T follicular helper cell (primary cell): ENCODE measurements around the gene TRIM59.
"Not testable (repeated sequence)": the region's sequence is repeated elsewhere in the genome, so short reads cannot be mapped to it uniquely, and the experiment has no call there.

ENCODE experiments used
- DNase-seq: peaks from one replicate; pipeline ENCODE4 v3.0.0-alpha.2; 2020; ENCODE audit warnings: low read depth

TRIM59 gene

GRCh38 chr3:160455846-160456245 lies 6.3 kb upstream of the TRIM59 start:
- no peak for DNase-seq

GRCh38 chr3:160454995-160455394 lies 5.4 kb upstream of the TRIM59 start:
- no peak for DNase-seq

- not testable (repeated sequence) for DNase-seq
Measured at GRCh38 chr3:160452251-160452650, 2.7 kb upstream of the TRIM59 start.

- no peak for DNase-seq
Measured at GRCh38 chr3:160451602-160452001, 2.0 kb upstream of the TRIM59 start.

DNA sequence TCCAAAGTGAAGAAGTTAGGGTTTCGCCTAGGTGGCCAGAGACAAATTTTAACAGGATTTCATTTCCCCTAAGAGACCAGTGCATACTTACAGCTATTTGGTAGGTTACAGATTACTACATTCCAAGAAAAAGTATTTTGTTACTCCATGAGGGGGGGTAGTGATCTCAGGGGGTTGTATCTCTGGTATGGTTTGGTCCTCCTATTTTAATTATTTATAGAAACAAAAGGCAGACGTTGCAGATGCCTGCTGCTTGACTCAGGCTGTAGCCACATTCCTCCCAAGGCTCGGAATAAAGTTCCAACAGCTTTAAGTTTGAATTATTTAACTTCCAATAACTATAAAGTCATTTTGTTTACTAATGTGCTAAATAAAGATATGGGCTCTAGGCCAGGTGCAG lies 1.3 kb upstream of the TRIM59 start:
- no peak for DNase-seq

DNA sequence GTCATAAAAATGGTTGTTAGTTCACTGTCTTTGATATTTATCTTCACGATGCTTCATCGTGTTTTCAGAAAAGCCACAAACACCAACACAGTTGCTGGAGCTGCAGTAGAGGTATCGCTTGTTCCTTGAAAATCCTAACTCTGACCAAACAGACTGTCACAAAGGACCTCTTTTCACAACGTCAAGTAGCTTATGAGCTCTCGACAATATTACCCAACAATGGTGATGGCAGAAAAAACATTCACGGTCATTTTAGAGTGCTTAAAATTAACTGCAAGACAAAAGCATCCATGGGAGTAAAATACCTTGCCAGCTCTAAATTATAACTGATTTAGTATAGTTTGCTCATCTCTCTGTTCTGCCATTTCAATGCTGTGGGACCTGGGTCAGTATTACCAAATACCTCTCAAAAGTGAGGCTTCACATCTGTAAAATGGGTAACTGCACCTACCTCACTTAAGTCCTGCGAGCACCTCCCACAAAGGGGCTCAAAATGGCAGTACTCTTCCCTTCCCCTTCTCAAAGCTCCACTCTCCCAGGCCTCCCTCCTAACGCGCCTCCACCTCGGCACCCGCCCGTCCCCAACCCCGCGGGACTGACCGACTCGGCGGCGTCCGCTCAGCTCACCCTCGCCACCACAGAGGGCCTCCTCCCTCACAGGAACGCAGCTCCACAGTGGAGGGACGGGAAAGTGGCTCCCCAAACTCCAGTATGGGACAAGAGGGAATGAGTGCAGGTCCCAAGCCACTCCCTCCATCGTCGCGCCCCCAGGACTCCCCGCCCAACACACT lies 546 bp downstream of the TRIM59 start:
- DNase-seq = peak; percentile 15

- no peak for DNase-seq
Measured at GRCh38 chr3:160447544-160447943, 2.0 kb downstream of the TRIM59 start.

DNA sequence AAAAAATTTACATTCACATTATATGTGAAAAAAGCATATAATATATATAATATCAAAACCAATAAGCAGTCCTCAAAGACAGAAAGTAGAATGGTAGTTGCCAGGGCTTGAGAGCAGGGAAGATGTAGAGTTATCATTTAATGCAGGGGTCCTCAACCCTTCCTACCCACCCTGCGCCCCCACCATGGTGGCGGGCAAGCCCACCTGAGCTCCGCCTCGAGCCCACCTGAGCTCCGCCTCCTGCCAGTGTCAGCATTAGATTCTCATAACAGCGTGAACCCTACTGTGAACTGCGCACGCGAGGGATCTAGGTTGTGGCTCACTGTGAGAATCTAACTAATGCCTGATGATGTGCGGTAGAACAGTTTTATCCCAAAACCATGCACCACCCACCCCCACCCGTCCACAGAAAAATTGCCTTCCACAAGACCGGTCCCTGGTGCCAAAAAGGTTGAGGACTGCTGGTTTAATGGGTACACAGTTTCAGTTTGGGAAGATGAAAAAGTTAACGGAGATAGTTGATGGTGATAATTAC lies 3.0 kb downstream of the TRIM59 start:
- DNase-seq = no peak

GRCh38 chr3:160445854-160446253 lies 3.7 kb downstream of the TRIM59 start:
- no peak for DNase-seq

- DNase-seq = no peak
Measured at GRCh38 chr3:160444411-160444810, 5.2 kb downstream of the TRIM59 start.

DNA sequence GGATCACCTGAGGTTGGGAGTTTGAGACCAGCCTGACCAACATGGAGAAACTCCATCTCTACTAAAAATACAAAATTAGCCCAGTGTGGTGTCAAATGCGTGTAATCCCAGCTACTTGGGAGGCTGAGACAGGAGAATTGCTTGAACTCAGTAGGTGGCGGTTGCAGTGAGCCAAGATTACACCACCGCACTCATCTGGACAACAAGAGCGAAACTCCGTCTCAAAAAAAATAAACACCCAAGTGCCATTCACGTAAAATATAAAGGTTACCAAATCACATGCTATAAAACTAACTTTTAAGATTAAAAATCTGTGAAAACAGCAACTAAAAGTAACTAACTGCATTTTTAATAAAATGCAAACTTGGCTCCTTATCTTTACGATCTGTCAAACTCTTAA lies 8.9 kb downstream of the TRIM59 start:
- DNase-seq = no peak

DNA sequence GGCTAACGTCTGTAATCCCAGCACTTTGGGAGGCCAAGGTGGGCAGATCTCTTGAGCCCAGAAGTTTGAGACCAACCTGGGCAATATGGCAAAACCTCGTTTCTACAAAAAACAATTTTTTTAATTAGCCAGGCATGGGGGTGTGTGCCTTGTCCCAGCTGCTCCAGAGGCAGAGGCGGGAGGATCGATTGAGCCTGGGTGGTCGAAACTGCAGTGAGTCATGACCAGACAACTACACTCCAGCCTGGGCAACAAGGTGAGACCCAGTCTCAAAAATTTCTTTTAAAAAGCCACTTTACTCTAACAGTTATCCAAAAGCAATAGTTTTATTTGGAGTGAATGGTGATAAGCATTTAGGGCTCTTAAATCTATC lies 12.5 kb downstream of the TRIM59 start:
- no peak for DNase-seq

DNA sequence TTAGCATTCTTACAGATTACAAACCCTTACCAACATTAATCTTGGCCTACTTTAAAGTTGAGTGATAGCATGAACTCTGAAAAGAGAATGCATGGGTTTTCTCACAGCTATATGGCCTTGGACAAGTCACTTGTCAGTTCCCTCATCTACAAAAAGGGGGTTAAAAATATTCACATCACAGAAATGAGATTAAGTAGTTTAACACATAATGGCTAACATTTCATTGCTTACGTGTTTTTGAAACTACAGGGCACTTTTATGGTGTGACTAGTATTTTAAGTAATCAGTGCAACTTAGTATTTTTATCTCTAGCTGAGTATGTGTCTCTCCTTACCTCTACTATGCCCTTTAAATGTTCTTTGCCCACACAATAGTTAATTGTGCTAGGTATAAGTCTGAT lies 13.8 kb downstream of the TRIM59 start:
- no peak for DNase-seq

DNA sequence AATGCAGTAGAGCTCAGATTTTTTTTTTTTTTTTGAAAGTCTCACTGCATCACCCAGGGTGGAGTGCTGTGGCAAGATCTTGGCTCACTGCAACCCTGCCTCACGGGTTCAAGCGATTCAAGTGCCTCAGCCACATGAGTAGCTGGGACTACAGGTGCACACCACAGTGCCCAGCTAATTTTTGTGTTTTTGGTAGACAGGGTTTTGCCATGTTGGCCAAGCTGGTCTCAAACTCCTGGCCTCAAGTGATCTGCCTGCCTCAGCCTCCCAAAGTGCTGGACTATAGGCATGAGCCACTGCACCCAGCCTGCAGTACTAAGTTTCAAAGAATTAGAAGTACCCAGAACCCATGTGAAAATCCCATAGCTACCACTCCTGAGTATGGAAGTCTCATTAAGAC lies 14.5 kb downstream of the TRIM59 start:
- no peak for DNase-seq

GRCh38 chr3:160434071-160434470 lies 15.5 kb downstream of the TRIM59 start:
- DNase-seq = no peak

GRCh38 chr3:160427832-160428424 lies 21.7 kb downstream of the TRIM59 start:
- no peak for DNase-seq

DNA sequence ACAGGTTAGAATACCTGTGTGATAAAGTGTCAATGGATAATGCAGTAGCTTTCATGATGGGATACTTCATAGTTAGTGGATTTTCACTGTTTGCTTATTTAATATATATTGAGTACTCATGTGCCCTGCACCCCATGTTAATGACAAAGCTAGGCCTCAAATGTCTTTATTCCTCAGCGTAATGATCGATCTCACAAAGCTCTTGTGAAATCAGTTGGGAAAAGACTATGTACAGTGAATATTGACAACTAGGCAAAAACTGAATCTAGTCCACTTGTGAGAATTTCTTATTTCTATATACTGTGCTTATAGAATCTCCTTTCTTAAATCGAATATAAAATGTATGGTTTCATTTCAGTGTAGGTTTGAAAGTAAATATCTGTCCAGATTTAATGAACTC lies 32.3 kb downstream of the TRIM59 start:
- DNase-seq = no peak

DNA sequence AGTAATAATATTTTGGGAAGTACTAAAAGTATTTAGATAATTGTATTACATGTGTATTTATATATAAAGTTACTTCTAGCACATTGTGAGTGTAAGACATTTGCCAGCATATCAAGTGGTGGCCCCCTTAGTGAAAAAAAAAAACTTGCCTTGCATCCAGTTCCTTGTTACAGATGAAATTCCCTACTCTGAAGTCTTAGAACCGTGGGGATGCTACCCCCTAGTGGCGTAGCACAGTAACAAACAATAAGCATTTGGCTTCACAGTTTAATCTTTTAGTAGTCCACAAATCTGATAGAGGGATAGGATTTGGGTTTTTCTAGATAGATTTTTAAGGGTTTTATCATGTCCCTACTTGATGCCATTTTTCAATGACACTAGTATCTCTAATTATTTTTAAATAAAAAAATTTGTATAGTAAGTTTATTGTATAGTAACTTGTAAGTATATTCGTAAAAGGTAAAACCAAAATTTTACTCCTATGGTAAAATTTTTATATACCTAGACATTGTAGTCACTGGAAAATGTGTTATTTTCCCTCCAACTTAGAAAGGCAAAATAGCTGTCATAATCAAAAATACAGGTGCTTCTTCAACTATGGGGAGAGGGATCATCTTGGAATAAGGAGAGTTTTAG lies 35.9 kb downstream of the TRIM59 start:
- DNase-seq = peak; percentile 53

GRCh38 chr3:160412477-160412876 lies 37.1 kb downstream of the TRIM59 start:
- no peak for DNase-seq

GRCh38 chr3:160409812-160410610 lies 39.6 kb downstream of the TRIM59 start:
- DNase-seq = no peak

DNA sequence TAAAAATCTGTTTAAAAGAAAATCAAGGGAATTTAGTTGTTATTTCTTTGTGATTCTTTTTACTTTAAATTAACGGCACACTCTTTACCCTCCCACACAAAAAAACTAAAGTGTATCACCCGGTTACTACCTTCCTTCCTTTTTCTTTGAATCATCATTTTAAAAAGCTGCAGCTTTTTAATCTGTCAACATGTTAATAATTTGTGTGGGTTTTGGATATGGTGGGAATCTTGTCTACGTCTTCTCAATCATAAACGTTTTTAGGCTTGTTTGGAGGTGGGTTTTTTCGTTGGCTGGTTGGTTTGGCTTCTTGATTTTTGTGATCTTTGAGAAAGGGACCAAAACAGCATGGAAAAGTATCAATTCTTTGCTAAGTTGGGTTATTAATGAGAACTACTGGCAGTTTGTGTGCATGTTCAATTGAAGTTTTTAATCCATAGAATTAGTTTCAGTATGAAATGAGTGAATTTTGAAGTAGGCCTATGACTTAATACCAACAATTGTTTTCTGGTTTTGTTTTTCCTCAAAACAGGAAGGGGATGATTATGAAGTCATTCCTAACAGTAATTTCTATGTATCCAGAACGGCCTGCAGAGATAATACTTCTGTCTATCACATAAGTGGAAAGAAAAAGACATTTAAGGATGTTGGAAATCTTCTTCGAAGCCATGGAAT lies 45.7 kb downstream of the TRIM59 start:
- no peak for DNase-seq
